ENCODE results near the gene B4GALT2. TPM values are rescaled to one million over a fixed set of nuclear protein-coding genes. Genes with fewer than 3 reads are reported as not detected.
A peak's percentile ranks its signal among the peaks of the same experiment; 100 is the strongest.

Gene B4GALT2
- total and polyA plus RNA-seq, 9 of the 15 experiments (the other 6 are each of a cell fraction or from before 2014, with no cell fraction given): 1.3 to 86.8 (median 43.8) TPM

DNA sequence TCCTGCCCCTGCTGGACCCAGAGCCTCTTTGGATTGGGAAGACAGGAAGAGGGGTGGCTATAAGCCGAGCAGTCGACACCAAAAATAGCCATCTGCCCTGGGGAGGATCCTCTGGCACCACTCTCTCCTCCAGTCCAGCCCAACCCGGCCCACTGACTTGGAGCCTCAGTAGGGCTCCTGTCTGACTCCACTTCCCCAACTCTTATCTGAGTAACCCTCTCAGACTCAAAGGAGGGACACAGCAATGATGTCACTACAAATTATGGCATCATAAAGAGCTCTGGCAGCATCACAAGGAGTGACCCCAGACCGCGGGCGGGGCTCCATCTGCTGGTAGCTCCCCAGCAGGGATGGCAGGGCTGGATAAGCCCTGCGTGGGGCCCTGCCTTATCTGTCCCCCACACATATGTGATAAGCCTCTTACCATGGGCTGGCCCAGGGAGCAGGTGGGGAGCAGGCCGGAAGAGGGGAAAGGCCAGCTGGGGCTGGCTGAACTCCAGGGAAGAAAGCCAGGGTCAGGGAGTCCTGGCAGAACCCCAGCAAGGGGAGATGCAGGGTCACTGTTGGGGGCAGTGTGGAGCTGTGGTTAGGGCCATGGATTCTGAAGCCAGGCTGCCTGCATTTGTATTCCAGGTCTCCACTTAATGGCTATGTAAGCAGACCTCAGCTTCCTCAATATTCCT lies 56.9 kb downstream of the B4GALT2 start (continued):
- TF ChIP-seq FOXA1 (IDR thresholded peaks at IDR 0.05; ENCODE audit: borderline replicate concordance): no peak
- TF ChIP-seq, protein P1, sequence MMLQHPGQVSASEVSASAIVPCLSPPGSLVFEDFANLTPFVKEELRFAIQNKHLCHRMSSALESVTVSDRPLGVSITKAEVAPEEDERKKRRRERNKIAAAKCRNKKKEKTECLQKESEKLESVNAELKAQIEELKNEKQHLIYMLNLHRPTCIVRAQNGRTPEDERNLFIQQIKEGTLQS (IDR thresholded peaks at IDR 0.05): peak; percentile 92
- TF ChIP-seq, protein P1 (CRISPR knock-in tag; conservative IDR thresholded peaks at IDR 0.05): peak; percentile 81; the same call in 1 of the 2 replicates
- TF ChIP-seq CHCHD3 (CRISPR knock-in tag; IDR thresholded peaks at IDR 0.05): no peak
- TF ChIP-seq NFE2 (IDR thresholded peaks at IDR 0.05; ENCODE audit: low read depth): peak; percentile 68
- TF ChIP-seq SRSF9 (IDR thresholded peaks at IDR 0.05; ENCODE audit: borderline replicate concordance, low read depth, low read length): no peak
- TF ChIP-seq, protein P2, sequence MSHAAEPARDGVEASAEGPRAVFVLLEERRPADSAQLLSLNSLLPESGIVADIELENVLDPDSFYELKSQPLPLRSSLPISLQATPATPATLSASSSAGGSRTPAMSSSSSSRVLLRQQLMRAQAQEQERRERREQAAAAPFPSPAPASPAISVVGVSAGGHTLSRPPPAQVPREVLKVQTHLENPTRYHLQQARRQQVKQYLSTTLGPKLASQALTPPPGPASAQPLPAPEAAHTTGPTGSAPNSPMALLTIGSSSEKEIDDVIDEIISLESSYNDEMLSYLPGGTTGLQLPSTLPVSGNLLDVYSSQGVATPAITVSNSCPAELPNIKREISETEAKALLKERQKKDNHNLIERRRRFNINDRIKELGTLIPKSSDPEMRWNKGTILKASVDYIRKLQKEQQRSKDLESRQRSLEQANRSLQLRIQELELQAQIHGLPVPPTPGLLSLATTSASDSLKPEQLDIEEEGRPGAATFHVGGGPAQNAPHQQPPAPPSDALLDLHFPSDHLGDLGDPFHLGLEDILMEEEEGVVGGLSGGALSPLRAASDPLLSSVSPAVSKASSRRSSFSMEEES (CRISPR knock-in tag; IDR thresholded peaks at IDR 0.05): 0 out of 2 replicates have a peak, but pooled peaks have one; percentile 6
- TF ChIP-seq ETV5 (CRISPR knock-in tag; IDR thresholded peaks at IDR 0.05; ENCODE audit: low read depth): peak; percentile 100
- TF ChIP-seq, protein P3, sequence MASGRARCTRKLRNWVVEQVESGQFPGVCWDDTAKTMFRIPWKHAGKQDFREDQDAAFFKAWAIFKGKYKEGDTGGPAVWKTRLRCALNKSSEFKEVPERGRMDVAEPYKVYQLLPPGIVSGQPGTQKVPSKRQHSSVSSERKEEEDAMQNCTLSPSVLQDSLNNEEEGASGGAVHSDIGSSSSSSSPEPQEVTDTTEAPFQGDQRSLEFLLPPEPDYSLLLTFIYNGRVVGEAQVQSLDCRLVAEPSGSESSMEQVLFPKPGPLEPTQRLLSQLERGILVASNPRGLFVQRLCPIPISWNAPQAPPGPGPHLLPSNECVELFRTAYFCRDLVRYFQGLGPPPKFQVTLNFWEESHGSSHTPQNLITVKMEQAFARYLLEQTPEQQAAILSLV (tag; IDR thresholded peaks at IDR 0.05): peak; percentile 86
- peak; percentile 77; the same call in 1 of the 2 replicates for TF ChIP-seq ATF1 (CRISPR knock-in tag; IDR thresholded peaks at IDR 0.05)
- TF ChIP-seq ATF1 (tag; IDR thresholded peaks at IDR 0.05): peak; percentile 99
- TF ChIP-seq, protein P4, sequence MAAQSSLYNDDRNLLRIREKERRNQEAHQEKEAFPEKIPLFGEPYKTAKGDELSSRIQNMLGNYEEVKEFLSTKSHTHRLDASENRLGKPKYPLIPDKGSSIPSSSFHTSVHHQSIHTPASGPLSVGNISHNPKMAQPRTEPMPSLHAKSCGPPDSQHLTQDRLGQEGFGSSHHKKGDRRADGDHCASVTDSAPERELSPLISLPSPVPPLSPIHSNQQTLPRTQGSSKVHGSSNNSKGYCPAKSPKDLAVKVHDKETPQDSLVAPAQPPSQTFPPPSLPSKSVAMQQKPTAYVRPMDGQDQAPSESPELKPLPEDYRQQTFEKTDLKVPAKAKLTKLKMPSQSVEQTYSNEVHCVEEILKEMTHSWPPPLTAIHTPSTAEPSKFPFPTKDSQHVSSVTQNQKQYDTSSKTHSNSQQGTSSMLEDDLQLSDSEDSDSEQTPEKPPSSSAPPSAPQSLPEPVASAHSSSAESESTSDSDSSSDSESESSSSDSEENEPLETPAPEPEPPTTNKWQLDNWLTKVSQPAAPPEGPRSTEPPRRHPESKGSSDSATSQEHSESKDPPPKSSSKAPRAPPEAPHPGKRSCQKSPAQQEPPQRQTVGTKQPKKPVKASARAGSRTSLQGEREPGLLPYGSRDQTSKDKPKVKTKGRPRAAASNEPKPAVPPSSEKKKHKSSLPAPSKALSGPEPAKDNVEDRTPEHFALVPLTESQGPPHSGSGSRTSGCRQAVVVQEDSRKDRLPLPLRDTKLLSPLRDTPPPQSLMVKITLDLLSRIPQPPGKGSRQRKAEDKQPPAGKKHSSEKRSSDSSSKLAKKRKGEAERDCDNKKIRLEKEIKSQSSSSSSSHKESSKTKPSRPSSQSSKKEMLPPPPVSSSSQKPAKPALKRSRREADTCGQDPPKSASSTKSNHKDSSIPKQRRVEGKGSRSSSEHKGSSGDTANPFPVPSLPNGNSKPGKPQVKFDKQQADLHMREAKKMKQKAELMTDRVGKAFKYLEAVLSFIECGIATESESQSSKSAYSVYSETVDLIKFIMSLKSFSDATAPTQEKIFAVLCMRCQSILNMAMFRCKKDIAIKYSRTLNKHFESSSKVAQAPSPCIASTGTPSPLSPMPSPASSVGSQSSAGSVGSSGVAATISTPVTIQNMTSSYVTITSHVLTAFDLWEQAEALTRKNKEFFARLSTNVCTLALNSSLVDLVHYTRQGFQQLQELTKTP (IDR thresholded peaks at IDR 0.05; ENCODE audit: low read depth in 1 of 2, partially characterized antibody in 2 of 2): peak in 1 of 2 experiments; percentile 98
- TF ChIP-seq NFE2L1 (tag; IDR thresholded peaks at IDR 0.05; ENCODE audit: borderline replicate concordance, low read depth): no peak
- no peak for TF ChIP-seq RHOXF2B (CRISPR knock-in tag; conservative IDR thresholded peaks at IDR 0.05)
- peak; percentile 93 for TF ChIP-seq MTA1 (IDR thresholded peaks at IDR 0.05; ENCODE audit: borderline replicate concordance)
- TF ChIP-seq ZNF583 (CRISPR knock-in tag; IDR thresholded peaks at IDR 0.05): peak; percentile 98
- TF ChIP-seq, protein P5, sequence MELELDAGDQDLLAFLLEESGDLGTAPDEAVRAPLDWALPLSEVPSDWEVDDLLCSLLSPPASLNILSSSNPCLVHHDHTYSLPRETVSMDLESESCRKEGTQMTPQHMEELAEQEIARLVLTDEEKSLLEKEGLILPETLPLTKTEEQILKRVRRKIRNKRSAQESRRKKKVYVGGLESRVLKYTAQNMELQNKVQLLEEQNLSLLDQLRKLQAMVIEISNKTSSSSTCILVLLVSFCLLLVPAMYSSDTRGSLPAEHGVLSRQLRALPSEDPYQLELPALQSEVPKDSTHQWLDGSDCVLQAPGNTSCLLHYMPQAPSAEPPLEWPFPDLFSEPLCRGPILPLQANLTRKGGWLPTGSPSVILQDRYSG (tag; conservative IDR thresholded peaks at IDR 0.05; ENCODE audit: low read depth): peak; percentile 93
- TF ChIP-seq, protein P6, sequence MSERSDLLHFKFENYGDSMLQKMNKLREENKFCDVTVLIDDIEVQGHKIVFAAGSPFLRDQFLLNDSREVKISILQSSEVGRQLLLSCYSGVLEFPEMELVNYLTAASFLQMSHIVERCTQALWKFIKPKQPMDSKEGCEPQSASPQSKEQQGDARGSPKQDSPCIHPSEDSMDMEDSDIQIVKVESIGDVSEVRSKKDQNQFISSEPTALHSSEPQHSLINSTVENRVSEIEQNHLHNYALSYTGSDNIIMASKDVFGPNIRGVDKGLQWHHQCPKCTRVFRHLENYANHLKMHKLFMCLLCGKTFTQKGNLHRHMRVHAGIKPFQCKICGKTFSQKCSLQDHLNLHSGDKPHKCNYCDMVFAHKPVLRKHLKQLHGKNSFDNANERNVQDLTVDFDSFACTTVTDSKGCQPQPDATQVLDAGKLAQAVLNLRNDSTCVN (CRISPR knock-in tag; IDR thresholded peaks at IDR 0.05): peak; percentile 78

Measured in K562 (cell line).